GM21529 (cell line): ENCODE measurements around the gene GIPC1.

Experiments used
- ATAC-seq: cut with Tn5 transposase; IDR thresholded peaks from one replicate; pipeline ENCODE4 v1.9.1; 2021; ENCODE audit not compliant: unreplicated experiment

Gene GIPC1

DNA sequence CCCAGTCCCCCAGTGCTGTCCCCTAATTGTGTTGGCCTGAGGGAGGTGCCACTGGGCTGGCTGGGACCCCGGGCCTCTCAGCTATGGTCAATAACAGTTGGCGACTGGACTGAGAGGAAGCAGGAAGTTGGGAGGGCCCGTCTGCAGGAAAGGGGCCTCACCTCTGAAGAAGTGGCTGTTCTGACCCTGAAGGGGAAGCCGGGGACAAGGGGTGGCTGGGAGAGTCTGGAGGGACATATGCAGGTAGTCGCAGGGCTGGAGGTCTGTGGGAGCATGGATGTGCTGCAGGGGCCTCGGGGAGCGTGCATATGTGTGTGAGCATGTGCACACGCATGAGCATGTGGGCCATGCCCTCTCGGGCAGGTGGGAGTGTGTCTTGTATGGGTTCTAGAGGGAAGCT lies 56.9 kb downstream of the GIPC1 start:
- no peak for ATAC-seq

DNA sequence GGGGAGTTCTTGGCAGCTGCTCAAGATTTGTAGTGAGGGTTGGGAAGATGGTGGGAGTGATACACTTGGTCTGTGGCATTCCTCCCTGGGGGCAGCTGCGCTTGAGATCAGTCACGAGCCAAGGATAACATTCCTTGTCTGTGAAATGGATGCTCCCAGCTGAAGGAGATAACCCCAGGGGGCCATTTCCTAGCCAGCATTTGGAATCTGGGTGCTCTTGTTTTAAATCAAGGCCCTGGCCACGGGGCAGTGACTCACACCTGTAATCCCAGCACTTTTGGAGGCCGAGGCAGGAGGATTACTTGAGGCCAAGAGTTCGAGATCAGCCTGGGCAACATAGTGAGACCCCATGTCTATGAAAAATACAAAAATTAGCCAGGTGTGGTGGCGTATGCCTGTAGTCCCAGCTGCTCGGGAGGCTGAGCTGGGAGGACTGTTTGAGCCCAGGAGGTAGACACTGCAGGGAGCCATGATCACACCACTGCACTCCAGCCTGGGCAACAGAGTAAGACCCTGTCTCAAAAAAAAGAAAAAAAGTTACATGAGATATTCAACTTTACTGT lies 58.3 kb downstream of the GIPC1 start:
- no peak for ATAC-seq

DNA sequence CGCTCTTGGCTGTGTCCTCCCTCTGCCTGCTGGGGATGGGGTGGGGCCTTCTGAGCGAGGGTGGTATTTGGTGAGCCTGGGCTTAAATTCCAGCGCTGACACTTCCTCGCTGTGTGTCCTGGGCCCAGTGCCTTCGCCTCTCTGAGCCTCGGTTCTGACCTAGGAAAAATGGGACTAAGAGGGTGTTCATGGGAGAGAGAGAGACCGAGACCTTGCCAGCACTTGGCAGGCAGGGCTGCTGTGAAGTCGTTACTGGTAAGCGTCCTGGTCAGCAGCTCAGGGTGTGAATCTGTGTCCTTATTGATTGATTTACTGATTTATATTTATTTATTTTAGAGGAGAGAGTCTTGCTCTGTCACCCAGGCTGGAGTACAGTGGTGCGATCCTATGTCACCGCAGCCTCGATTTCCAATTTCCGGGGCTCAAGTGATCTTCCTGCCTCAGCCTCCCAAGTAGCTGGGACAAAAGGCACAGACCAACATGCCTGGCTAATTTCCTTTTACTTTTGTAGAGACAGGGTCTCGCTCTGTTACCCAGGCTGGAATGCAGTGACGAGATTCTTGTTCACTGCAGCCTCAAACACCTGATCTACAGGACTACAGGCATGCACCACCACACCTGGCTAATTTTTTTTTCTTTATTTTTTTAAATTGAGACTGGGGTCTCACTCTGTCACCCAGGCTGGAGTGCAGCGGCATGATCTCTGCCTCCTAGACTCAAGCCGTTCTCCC lies 60.4 kb downstream of the GIPC1 start:
- ATAC-seq, result no peak

DNA sequence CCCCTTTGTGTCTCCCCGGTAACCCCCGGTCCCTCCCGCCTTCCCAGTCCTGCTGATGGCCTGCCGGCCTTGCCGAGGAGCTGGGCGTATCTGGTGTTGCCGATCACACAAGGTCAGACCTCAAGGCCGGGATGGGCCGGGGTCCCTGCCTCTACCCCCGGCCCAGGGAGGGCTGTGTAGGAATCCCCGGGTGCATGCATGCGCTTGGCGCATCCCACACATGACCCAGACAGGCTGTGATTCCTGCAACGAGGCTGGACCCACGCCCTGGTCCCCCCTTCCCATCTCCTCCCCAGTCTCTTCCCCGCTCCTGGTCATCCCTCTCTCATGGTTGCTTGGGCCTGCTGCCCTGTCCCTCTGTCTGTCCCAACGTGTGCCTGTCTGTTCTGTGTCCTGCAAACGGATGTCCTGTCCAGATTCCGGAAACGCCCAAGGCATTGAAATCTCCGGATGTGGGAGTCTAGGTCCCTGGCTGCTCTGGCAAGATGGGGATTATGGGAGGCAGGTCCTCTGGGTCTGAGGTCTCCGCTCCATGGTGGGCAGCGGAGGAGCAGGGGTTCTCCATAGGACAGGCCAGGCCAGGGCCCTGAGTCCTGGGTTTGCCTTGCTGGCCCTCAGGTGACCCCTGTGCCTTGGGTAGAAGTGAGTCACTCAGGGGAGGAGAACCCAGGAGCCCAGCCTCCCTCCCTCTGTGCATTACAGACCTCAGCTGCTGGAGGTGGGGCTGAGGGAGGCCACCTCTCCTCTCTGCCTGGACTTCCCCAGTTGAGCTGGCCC lies 61.2 kb downstream of the GIPC1 start:
- no peak for ATAC-seq

DNA sequence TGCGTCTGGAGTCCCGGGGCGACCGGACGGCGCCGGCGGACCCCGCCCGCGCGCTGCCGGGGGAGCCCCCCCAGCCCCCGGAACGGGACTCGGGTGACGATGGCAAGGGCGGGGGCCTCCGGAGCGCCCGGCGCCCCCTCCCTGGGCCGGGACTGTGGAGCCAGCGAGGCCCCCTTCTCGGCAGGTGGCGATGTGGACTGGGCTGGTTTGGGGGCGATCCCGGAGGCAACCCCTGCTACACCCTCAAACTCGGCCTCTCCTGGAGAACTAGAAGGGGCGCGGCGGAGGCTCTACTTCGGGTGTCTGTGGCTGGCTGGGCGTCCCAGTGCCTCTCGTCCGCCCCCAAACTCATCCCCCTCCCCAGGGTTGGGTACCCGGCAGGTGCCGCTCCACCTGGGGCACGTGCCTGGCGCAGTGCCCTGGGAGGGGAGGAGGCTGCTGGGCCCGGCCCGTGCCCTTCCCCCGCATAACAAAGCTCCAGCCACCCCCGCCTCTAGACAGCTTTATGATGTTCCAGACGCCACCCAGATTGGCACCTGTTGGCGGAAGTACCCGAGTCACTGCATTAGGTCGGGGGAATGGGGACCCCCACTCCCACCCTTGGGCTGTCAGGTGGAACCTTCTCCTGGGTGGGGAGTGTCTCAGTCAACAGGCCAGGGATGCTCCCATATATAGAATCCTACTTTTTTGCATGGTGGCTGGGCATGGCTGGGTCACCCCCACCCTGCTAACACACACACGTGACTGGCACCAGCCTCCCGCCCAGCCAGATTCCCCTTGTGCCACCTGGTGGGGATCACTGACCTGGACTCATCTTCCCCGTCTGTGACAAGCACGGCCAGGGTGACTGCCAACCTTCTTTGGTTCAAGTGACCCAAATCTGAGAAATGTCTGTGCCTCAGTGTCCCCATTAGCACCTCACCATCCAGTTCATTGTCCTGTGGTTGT lies 62.1 kb downstream of the GIPC1 start:
- peak; percentile 35 for ATAC-seq

DNA sequence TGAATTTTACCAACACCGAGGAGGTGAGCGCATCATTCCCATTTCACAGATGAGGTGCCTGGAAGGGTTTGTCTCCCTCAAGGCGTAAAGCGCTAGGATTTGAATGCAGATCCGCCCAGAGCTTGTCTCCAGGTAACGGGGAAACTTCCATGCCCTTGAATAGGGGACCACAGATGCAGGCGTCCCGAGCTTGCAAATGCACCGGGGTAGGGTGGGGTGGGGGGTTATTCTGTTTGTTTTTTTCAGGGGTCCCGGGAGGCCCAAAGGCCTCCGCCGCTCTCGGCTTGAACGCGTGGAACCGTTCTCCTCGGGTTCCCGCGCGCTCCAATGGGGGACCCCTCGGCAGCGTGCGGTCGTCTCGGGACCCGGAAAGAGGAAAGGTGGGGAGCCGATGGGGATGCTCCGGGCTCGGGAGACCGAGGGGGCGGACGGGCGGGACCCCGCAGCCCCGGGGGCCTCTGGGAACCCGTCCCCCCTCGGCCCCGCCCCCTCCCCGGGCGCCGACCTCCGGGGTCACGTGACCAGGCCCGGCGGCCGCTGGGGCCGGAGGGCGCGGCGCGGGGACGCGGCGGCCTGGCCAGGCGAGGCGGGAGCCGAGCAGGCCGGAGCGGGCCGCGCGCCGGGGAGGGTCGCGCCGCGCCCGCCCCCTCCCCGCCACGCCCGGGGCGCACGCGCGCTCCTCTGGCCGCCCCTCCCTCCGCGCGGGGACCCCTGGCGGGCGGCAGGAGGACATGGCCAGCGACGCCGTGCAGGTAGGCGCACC lies 63.0 kb downstream of the GIPC1 start, which contains the start of gene PKN1:
Gene PKN1 (plus strand): TSS at position 516 of the 763 bp plus-strand sequence. CDS start 216 bp downstream, at position 732.
- ATAC-seq, result peak; percentile 36

DNA sequence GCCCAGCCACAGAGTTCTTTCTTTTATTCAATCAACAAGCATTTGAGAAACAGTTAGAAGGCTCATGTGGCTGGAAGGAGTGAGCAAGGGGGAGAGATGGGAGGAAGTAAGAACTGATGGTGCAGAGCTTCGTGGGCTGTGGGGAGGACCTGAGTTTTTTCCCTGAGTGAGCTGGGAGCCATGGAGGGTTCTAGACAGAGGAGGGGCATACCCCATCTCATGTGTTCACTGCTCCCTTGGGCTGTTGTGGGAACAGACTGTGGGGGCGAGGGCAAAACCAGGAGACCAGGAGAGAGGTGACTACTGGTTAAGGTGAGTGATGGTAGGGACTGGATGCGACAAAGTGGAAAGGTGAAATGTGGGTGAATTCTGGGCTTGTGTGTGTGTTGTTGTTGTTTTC lies 65.2 kb downstream of the GIPC1 start:
- ATAC-seq, result no peak

DNA sequence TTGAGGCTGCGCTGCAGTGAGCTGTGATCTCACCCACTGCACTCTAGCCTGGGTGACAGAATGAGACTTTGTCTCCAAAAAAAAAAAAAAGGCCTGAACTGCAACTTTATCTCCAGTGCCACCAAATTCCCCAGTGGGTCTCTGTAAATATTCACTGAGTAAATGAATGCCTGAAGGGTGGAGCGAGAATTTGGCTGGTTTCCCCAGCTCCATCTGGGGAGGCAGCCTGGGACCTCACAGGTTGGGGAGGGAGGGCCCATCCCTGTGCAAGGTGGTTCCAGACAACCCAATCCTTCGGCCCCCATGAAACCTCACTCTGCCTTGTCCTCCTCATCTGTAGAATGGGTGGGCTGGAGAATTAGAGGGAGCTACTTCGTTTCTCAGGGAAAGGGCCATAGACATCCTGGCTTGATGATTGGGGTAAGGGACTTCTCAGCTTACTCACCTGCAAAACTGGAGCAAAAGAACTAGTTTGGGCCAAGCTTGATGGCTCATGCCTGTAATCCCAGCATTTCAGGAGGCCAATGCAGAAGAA lies 67.0 kb downstream of the GIPC1 start:
- no peak for ATAC-seq
